HepG2 (cell line): ENCODE results near the gene MAP3K14.

ENCODE experiments used
- MAFK ChIP-seq, 2 experiments: IDR thresholded peaks in 1 of 2; conservative IDR thresholded peaks in 1 of 2; 2 replicates each; pipeline ENCODE4 v1.6.1; 2011; ENCODE audit warnings: improper control_type of control experiment in 2 of 2, low read length in 2 of 2
- PCBP1 ChIP-seq: fragments of 200-400 bp; formaldehyde crosslinking; IDR thresholded peaks from 2 replicates; pipeline ENCODE4 v1.6.1; 2017; ENCODE audit warnings: mild to moderate bottlenecking, low read depth, low read length, borderline replicate concordance
- POGZ ChIP-seq: sonication (generic); formaldehyde crosslinking; IDR thresholded peaks from 2 replicates; pipeline ENCODE4 v1.4.0; 2020; ENCODE audit warnings: mild to moderate bottlenecking, missing genetic modification reagents
- TCF12 ChIP-seq, 2 experiments: fragments of 450-650 bp in 1 of 2; sonication (generic) in 1 of 2; formaldehyde crosslinking in 1 of 2; IDR thresholded peaks; 2 replicates each; pipeline versions ENCODE4 v1.6.1 to v1.8.0; 2017 to 2022; ENCODE audit warnings: antibody characterized with exemption in 1 of 2, mild to moderate bottlenecking in 1 of 2, missing genetic modification reagents in 1 of 2, moderate library complexity in 1 of 2
- TCF7L2 ChIP-seq: IDR thresholded peaks from 2 replicates; pipeline ENCODE4 v1.6.1; 2011; ENCODE audit warnings: mild to moderate bottlenecking, low read depth, low read length, moderate library complexity
- ZNF180 ChIP-seq: sonication (generic); formaldehyde crosslinking; IDR thresholded peaks from 2 replicates; pipeline ENCODE4 v1.4.0; 2020; ENCODE audit warnings: low read depth, missing genetic modification reagents, borderline replicate concordance
- ZNF230 ChIP-seq: sonication (generic); formaldehyde crosslinking; IDR thresholded peaks from 2 replicates; pipeline ENCODE4 v1.4.0; 2020; ENCODE audit warnings: mild to moderate bottlenecking, missing genetic modification reagents
- ZSCAN20 ChIP-seq: sonication (generic); formaldehyde crosslinking; IDR thresholded peaks from 2 replicates; pipeline ENCODE4 v1.4.0; 2020; ENCODE audit warnings: missing genetic modification reagents, mild to moderate bottlenecking, borderline replicate concordance
- ZSCAN25 ChIP-seq: sonication (generic); formaldehyde crosslinking; IDR thresholded peaks from 2 replicates; pipeline ENCODE4 v1.8.0; 2022; ENCODE audit warnings: mild to moderate bottlenecking, missing genetic modification reagents
- TF ChIP-seq, protein P1 (sequence below): sonication (generic); formaldehyde crosslinking; IDR thresholded peaks from 2 replicates; pipeline ENCODE4 v1.8.1; 2023; ENCODE audit warnings: mild to moderate bottlenecking, moderate library complexity, missing genetic modification reagents
- TF ChIP-seq, protein P2 (sequence below): sonication (generic); formaldehyde crosslinking; IDR thresholded peaks from 2 replicates; pipeline ENCODE4 v1.5.0; 2020; ENCODE audit warnings: mild to moderate bottlenecking, missing genetic modification reagents, moderate library complexity
- TF ChIP-seq, protein P3 (sequence below): IDR thresholded peaks from 2 replicates; pipeline ENCODE4 v1.6.1; 2016
- TF ChIP-seq, protein P4 (sequence below): IDR thresholded peaks from 2 replicates; pipeline ENCODE4 v1.4.0; 2020; ENCODE audit warnings: mild to moderate bottlenecking, missing genetic modification reagents

DNA sequence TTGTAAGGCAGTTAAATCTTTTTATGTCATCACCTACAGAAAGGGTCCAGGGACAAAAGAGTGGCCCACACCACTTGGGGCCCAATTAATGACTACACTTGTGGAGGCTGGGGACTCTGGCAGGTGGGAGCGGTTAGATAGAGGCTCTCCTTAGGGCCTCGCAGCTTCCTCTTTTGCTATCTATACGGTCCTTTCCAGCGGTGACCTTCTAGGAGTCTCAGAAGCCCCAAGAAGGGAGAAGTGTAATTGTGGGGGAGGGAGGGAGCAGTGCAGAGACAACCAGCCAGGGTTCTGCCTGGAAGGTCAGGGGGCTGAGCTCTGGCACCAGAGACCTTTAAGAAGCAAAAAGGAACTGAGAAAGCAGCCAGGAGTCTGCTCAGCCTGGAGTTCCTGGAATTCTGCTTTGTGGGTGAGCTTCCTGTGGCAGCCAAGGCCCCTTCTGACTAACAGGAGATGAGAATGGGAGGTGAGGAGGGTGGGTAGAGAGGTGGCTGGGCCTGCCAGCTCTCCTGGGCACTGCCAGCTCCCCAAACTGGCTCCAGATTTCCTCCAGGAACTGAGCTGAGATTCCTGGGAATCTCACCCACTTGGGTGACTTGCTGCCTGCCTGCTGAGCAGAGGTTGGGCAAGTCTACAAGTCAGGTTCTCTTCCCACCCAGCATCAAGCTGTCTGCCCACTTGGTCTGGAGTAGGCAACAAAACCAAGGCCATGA, 16.3 kb upstream of the MAP3K14 start:
- TF ChIP-seq, protein P1, sequence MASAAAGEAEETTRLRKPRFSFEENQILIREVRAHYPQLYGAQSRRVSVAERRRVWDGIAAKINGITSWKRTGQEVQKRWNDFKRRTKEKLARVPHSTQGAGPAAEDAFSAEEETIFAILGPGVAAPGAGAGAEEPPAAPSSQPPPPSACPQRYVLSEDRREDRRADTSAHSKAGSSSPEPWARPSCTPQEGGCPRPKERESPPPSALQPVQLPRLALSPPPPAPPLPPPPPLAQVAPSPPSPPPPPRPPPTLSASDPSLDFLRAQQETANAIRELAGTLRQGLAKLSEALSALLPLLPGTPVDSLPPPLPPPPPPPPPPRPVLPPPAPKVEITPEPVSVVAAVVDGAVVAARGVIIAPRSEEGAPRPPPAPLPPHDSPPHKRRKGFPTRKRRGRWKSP (CRISPR knock-in tag) = no peak
- TF ChIP-seq, protein P2, sequence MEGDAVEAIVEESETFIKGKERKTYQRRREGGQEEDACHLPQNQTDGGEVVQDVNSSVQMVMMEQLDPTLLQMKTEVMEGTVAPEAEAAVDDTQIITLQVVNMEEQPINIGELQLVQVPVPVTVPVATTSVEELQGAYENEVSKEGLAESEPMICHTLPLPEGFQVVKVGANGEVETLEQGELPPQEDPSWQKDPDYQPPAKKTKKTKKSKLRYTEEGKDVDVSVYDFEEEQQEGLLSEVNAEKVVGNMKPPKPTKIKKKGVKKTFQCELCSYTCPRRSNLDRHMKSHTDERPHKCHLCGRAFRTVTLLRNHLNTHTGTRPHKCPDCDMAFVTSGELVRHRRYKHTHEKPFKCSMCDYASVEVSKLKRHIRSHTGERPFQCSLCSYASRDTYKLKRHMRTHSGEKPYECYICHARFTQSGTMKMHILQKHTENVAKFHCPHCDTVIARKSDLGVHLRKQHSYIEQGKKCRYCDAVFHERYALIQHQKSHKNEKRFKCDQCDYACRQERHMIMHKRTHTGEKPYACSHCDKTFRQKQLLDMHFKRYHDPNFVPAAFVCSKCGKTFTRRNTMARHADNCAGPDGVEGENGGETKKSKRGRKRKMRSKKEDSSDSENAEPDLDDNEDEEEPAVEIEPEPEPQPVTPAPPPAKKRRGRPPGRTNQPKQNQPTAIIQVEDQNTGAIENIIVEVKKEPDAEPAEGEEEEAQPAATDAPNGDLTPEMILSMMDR = no peak
- TF ChIP-seq TCF7L2 = no peak
- TF ChIP-seq ZSCAN20 (CRISPR knock-in tag) = no peak
- TF ChIP-seq TCF12 (IDR thresholded peaks at IDR 0.05) = no peak
- TF ChIP-seq TCF12 (CRISPR knock-in tag; IDR thresholded peaks at IDR 0.05) = no peak
- TF ChIP-seq, protein P3, sequence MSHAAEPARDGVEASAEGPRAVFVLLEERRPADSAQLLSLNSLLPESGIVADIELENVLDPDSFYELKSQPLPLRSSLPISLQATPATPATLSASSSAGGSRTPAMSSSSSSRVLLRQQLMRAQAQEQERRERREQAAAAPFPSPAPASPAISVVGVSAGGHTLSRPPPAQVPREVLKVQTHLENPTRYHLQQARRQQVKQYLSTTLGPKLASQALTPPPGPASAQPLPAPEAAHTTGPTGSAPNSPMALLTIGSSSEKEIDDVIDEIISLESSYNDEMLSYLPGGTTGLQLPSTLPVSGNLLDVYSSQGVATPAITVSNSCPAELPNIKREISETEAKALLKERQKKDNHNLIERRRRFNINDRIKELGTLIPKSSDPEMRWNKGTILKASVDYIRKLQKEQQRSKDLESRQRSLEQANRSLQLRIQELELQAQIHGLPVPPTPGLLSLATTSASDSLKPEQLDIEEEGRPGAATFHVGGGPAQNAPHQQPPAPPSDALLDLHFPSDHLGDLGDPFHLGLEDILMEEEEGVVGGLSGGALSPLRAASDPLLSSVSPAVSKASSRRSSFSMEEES (CRISPR knock-in tag) = no peak
- TF ChIP-seq PCBP1 = no peak
- TF ChIP-seq ZNF180 (CRISPR knock-in tag) = no peak
- no peak for TF ChIP-seq ZNF230 (CRISPR knock-in tag)
- TF ChIP-seq, protein P4, sequence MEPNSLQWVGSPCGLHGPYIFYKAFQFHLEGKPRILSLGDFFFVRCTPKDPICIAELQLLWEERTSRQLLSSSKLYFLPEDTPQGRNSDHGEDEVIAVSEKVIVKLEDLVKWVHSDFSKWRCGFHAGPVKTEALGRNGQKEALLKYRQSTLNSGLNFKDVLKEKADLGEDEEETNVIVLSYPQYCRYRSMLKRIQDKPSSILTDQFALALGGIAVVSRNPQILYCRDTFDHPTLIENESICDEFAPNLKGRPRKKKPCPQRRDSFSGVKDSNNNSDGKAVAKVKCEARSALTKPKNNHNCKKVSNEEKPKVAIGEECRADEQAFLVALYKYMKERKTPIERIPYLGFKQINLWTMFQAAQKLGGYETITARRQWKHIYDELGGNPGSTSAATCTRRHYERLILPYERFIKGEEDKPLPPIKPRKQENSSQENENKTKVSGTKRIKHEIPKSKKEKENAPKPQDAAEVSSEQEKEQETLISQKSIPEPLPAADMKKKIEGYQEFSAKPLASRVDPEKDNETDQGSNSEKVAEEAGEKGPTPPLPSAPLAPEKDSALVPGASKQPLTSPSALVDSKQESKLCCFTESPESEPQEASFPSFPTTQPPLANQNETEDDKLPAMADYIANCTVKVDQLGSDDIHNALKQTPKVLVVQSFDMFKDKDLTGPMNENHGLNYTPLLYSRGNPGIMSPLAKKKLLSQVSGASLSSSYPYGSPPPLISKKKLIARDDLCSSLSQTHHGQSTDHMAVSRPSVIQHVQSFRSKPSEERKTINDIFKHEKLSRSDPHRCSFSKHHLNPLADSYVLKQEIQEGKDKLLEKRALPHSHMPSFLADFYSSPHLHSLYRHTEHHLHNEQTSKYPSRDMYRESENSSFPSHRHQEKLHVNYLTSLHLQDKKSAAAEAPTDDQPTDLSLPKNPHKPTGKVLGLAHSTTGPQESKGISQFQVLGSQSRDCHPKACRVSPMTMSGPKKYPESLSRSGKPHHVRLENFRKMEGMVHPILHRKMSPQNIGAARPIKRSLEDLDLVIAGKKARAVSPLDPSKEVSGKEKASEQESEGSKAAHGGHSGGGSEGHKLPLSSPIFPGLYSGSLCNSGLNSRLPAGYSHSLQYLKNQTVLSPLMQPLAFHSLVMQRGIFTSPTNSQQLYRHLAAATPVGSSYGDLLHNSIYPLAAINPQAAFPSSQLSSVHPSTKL (CRISPR knock-in tag) = no peak
- TF ChIP-seq POGZ (CRISPR knock-in tag) = no peak
- TF ChIP-seq MAFK (conservative IDR thresholded peaks at IDR 0.05 in 1 of 2, IDR thresholded peaks at IDR 0.05 in 1 of 2; ENCODE audit: low read length in 2 of 2) = no peak
- no peak for TF ChIP-seq ZSCAN25
